Adrenal gland (tissue), 5 donors: ENCODE results near the gene FAM50B.

ENCODE experiments used
- POLR2A ChIP-seq, 2 donors: fragments of 450-650 bp; IDR thresholded peaks; one replicate each; pipeline ENCODE4 v1.6.1; 2017; ENCODE audit warnings: antibody characterized with exemption in 2 of 2, mild to moderate bottlenecking in 2 of 2, moderate library complexity in 1 of 2
- TF ChIP-seq, protein P1 (sequence below), 6 experiments: fragments of 450-650 bp in 4 of 6; fragments of 200-600 bp in 2 of 6; sonication (generic) in 1 of 6; IDR thresholded peaks; 1 replicate in 5 of 6; 2 replicates in 1 of 6; pipeline versions ENCODE4 v1.5.1 to v1.8.0; 2016 to 2021; ENCODE audit warnings: antibody characterized with exemption in 6 of 6, mild to moderate bottlenecking in 2 of 6, moderate library complexity in 1 of 6
- donor health status: DM: no; HTN: no; CAD: no.

- no peak for TF ChIP-seq POLR2A (IDR thresholded peaks at IDR 0.05)
- TF ChIP-seq, protein P1, sequence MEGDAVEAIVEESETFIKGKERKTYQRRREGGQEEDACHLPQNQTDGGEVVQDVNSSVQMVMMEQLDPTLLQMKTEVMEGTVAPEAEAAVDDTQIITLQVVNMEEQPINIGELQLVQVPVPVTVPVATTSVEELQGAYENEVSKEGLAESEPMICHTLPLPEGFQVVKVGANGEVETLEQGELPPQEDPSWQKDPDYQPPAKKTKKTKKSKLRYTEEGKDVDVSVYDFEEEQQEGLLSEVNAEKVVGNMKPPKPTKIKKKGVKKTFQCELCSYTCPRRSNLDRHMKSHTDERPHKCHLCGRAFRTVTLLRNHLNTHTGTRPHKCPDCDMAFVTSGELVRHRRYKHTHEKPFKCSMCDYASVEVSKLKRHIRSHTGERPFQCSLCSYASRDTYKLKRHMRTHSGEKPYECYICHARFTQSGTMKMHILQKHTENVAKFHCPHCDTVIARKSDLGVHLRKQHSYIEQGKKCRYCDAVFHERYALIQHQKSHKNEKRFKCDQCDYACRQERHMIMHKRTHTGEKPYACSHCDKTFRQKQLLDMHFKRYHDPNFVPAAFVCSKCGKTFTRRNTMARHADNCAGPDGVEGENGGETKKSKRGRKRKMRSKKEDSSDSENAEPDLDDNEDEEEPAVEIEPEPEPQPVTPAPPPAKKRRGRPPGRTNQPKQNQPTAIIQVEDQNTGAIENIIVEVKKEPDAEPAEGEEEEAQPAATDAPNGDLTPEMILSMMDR (IDR thresholded peaks at IDR 0.05) = no peak
Measured at GRCh38 chr6:3899970-3900439, 50.8 kb downstream of the FAM50B start.
